HCT116 (cell line): Measurements from ENCODE around the gene RANBP17. TPM values are rescaled to one million over a fixed set of nuclear protein-coding genes. Genes with fewer than 3 reads are reported as not detected.

Experiments used
- ATAC-seq: fragments of 200-7000 bp; cut with Tn5 transposase; 2 replicates; pipeline ENCODE4 v1.9.1; 2020; ENCODE audit warnings: mild to moderate bottlenecking, moderate library complexity
- BruUV-seq: library from RNA; stranded (reverse); fragments of 400-500 nt; replicated peaks from 2 replicates; lab custom pipeline; 2021; lab: Mats Ljungman, UMichigan
- CTCF ChIA-PET: fragments of 300-600 bp; sonication (Branson Sonifier 250); formaldehyde crosslinking; loops from one replicate; lab custom pipeline; 2021; ENCODE audit warnings: antibody characterized with exemption; lab: Charles Lee
- POLR2A ChIA-PET: fragments of 300-600, 350-600 bp; sonication (Branson Sonifier 250); formaldehyde crosslinking; loops from one replicate; lab custom pipeline; 2021; ENCODE audit warnings: antibody characterized with exemption; lab: Charles Lee
- RAD21 ChIA-PET, 2 experiments: fragments of 300-600 bp; sonication (Branson Sonifier 250); formaldehyde crosslinking; loops; one replicate each; lab custom pipeline; 2023; ENCODE audit warnings: low total read pairs in 2 of 2; ENCODE audit not compliant: uncharacterized antibody in 2 of 2, unreplicated experiment in 2 of 2, low non-redundant PET in 1 of 2; lab: Charles Lee
- DNase-seq: peaks from one replicate; pipeline ENCODE4 v3.0.0-alpha.2; 2010; ENCODE audit warnings: low read depth, low spot score
- H2AFZ ChIP-seq: fragments of 200-600 bp; shearing (Covaris generic), sonication (generic); 2 replicates; pipeline ENCODE4 v1.6.1; 2017; ENCODE audit warnings: low read depth, mixed run types, mixed read lengths, antibody characterized with exemption, low read length; ENCODE audit not compliant: poor library complexity, severe bottlenecking
- H3K27ac ChIP-seq: 2 replicates; pipeline ENCODE4 v1.5.1; 2012; ENCODE audit warnings: low read depth, low read length
- H3K27me3 ChIP-seq: fragments of 200-600 bp; sonication (generic); 2 replicates; pipeline ENCODE4 v1.6.1; 2016; ENCODE audit warnings: mixed run types, low read length, mixed read lengths; ENCODE audit not compliant: insufficient read depth
- H3K36me3 ChIP-seq, 2 experiments: fragments of 200-500 bp in 1 of 2; fragments of 200-600 bp in 1 of 2; sonication (Bioruptor generic) in 1 of 2; sonication (generic) in 1 of 2; 2 replicates each; pipeline versions ENCODE4 v1.5.1 to v1.6.1; 2014 to 2016; ENCODE audit warnings: low read length in 2 of 2, inconsistent platforms in 1 of 2, mixed read lengths in 1 of 2, mixed run types in 1 of 2; ENCODE audit not compliant: insufficient read depth in 2 of 2, control insufficient read depth in 1 of 2
- H3K4me1 ChIP-seq, 2 experiments: fragments of 200-600 bp in 1 of 2; sonication (generic) in 1 of 2; 2 replicates each; pipeline versions ENCODE4 v1.5.1 to v1.6.1; 2012 to 2017; ENCODE audit warnings: low read length in 2 of 2, inconsistent platforms in 1 of 2, mild to moderate bottlenecking in 1 of 2, mixed read lengths in 1 of 2, mixed run types in 1 of 2, moderate library complexity in 1 of 2; ENCODE audit not compliant: insufficient read depth in 2 of 2, control insufficient read depth in 1 of 2
- H3K4me2 ChIP-seq: fragments of 200-600 bp; sonication (generic); 2 replicates; pipeline ENCODE4 v1.6.1; 2017; ENCODE audit warnings: mixed run types, low read length, mixed read lengths
- H3K4me3 ChIP-seq, 2 experiments: fragments of 200-600 bp in 1 of 2; sonication (generic) in 1 of 2; replicated peaks in 1 of 2; 2 replicates each; pipeline ENCODE4 v1.5.1; 2011 to 2016; ENCODE audit warnings: low read length in 2 of 2, control low read depth in 1 of 2, low read depth in 1 of 2, mild to moderate bottlenecking in 1 of 2, mixed read lengths in 1 of 2, mixed run types in 1 of 2
- H3K79me2 ChIP-seq: fragments of 200-600 bp; sonication (generic); 2 replicates; pipeline ENCODE4 v1.6.1; 2017; ENCODE audit warnings: mild to moderate bottlenecking, mixed run types, low read length, moderate library complexity, mixed read lengths; ENCODE audit not compliant: insufficient read depth
- H3K9ac ChIP-seq: fragments of 200-600 bp; sonication (generic); 2 replicates; pipeline ENCODE4 v1.6.1; 2016; ENCODE audit warnings: low read length, mixed read lengths
- H3K9me2 ChIP-seq: fragments of 200-600 bp; sonication (generic), shearing (Covaris generic); 2 replicates; pipeline ENCODE4 v1.6.1; 2017; ENCODE audit warnings: mixed run types, mild to moderate bottlenecking, moderate library complexity; ENCODE audit not compliant: insufficient read depth
- H3K9me3 ChIP-seq, 2 experiments: fragments of 200-500 bp in 1 of 2; fragments of 200-600 bp in 1 of 2; sonication (Bioruptor generic) in 1 of 2; sonication (generic) in 1 of 2; 2 replicates each; pipeline ENCODE4 v1.6.1; 2014 to 2017; ENCODE audit warnings: low read length in 2 of 2, mixed read lengths in 2 of 2, inconsistent platforms in 1 of 2, low read depth in 1 of 2, mild to moderate bottlenecking in 1 of 2, mixed run types in 1 of 2, moderate library complexity in 1 of 2; ENCODE audit not compliant: control insufficient read depth in 1 of 2, insufficient read depth in 1 of 2
- H4K20me1 ChIP-seq: fragments of 200-600 bp; sonication (generic), shearing (Covaris generic); 2 replicates; pipeline ENCODE4 v1.6.1; 2017; ENCODE audit warnings: mixed run types, mild to moderate bottlenecking, moderate library complexity; ENCODE audit not compliant: insufficient read depth
- CBX3 ChIP-seq: IDR thresholded peaks from 2 replicates; pipeline ENCODE4 v1.6.1; 2012; ENCODE audit warnings: low read depth
- EGR1 ChIP-seq: IDR thresholded peaks from 2 replicates; pipeline ENCODE4 v1.6.1; 2012; ENCODE audit warnings: low read depth
- FOSL1 ChIP-seq: IDR thresholded peaks from 2 replicates; pipeline ENCODE4 v1.6.1; 2012; ENCODE audit warnings: low read depth
- JUND ChIP-seq: IDR thresholded peaks from 2 replicates; pipeline ENCODE4 v1.6.1; 2012
- POLR2A ChIP-seq: IDR thresholded peaks from 2 replicates; pipeline ENCODE4 v1.7.0; 2011; ENCODE audit warnings: borderline replicate concordance; ENCODE audit not compliant: insufficient read depth, insufficient read length; ENCODE audit errors: extremely low read depth
- POLR2AphosphoS5 ChIP-seq: IDR thresholded peaks from 2 replicates; pipeline ENCODE4 v1.6.1; 2011; ENCODE audit warnings: mild to moderate bottlenecking, low read depth, low read length, moderate library complexity
- SP1 ChIP-seq: IDR thresholded peaks from 2 replicates; pipeline ENCODE4 v1.6.1; 2012; ENCODE audit warnings: low read depth
- TCF7L2 ChIP-seq: IDR thresholded peaks from 2 replicates; pipeline ENCODE4 v1.7.0; 2011; ENCODE audit warnings: borderline replicate concordance, inconsistent platforms; ENCODE audit not compliant: insufficient read depth, insufficient read length; ENCODE audit errors: extremely low read depth
- ZFX ChIP-seq: fragments of 450-650 bp; IDR thresholded peaks from 2 replicates; pipeline ENCODE4 v1.6.1; 2017
- intact Hi-C: fragments of 100-400 bp; cut with micrococcal nuclease; formaldehyde crosslinking; loops from 2 replicates; pipeline ENCODE4 v1.10.0; 2022
- total RNA-seq: library from RNA; stranded (reverse); gene quantifications from one replicate; pipeline ENCODE4 v1.2.1, GENCODE V29; 2021; ENCODE audit not compliant: unreplicated experiment
- TF ChIP-seq, protein P1 (sequence below), 3 experiments: fragments of 200-600 bp in 1 of 3; sonication (generic) in 1 of 3; IDR thresholded peaks in 2 of 3; conservative IDR thresholded peaks in 1 of 3; 2 replicates each; pipeline ENCODE4 v1.5.1; 2012 to 2017; ENCODE audit warnings: low read depth in 2 of 3, low read length in 2 of 3, antibody characterized with exemption in 1 of 3, borderline replicate concordance in 1 of 3, control low read depth in 1 of 3, mild to moderate bottlenecking in 1 of 3, mixed read lengths in 1 of 3, mixed run types in 1 of 3, moderate library complexity in 1 of 3; ENCODE audit not compliant: insufficient read depth in 1 of 3
- TF ChIP-seq, protein P2 (sequence below): IDR thresholded peaks from 2 replicates; pipeline ENCODE4 v1.6.1; 2012; ENCODE audit warnings: low read depth
- TF ChIP-seq, protein P3 (sequence below): IDR thresholded peaks from 2 replicates; pipeline ENCODE4 v1.6.1; 2011; ENCODE audit warnings: mild to moderate bottlenecking, low read length, moderate library complexity; ENCODE audit not compliant: insufficient replicate concordance; ENCODE audit errors: extremely low read depth
- TF ChIP-seq, protein P4 (sequence below): IDR thresholded peaks from 2 replicates; pipeline ENCODE4 v1.6.1; 2012

RANBP17 gene
- total RNA-seq, 1 experiment from 2014 or later = 18.2 TPM

DNA sequence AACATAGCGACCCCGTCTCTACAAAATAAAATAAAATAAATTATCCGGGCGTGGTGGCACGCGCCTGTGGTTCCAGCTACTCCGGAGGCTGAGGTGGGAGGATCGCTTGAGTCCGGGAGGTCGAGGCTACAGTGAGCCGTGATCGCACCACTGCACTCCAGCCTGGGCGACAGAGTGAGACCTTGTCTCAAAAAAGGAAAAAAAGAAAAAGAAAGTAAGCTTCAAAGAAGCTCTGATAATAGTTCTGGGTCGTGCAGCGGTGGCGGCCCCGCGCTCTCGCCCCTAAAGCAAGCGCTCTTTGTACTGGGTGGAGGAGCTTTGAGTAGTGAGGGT lies 454.1 kb downstream of the RANBP17 start (continued):
- TF ChIP-seq, protein P1, sequence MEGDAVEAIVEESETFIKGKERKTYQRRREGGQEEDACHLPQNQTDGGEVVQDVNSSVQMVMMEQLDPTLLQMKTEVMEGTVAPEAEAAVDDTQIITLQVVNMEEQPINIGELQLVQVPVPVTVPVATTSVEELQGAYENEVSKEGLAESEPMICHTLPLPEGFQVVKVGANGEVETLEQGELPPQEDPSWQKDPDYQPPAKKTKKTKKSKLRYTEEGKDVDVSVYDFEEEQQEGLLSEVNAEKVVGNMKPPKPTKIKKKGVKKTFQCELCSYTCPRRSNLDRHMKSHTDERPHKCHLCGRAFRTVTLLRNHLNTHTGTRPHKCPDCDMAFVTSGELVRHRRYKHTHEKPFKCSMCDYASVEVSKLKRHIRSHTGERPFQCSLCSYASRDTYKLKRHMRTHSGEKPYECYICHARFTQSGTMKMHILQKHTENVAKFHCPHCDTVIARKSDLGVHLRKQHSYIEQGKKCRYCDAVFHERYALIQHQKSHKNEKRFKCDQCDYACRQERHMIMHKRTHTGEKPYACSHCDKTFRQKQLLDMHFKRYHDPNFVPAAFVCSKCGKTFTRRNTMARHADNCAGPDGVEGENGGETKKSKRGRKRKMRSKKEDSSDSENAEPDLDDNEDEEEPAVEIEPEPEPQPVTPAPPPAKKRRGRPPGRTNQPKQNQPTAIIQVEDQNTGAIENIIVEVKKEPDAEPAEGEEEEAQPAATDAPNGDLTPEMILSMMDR (IDR thresholded peaks at IDR 0.05 in 2 of 3, conservative IDR thresholded peaks at IDR 0.05 in 1 of 3; ENCODE audit: borderline replicate concordance in 1 of 3, insufficient read depth in 1 of 3, low read depth in 2 of 3, low read length in 2 of 3) = no peak

DNA sequence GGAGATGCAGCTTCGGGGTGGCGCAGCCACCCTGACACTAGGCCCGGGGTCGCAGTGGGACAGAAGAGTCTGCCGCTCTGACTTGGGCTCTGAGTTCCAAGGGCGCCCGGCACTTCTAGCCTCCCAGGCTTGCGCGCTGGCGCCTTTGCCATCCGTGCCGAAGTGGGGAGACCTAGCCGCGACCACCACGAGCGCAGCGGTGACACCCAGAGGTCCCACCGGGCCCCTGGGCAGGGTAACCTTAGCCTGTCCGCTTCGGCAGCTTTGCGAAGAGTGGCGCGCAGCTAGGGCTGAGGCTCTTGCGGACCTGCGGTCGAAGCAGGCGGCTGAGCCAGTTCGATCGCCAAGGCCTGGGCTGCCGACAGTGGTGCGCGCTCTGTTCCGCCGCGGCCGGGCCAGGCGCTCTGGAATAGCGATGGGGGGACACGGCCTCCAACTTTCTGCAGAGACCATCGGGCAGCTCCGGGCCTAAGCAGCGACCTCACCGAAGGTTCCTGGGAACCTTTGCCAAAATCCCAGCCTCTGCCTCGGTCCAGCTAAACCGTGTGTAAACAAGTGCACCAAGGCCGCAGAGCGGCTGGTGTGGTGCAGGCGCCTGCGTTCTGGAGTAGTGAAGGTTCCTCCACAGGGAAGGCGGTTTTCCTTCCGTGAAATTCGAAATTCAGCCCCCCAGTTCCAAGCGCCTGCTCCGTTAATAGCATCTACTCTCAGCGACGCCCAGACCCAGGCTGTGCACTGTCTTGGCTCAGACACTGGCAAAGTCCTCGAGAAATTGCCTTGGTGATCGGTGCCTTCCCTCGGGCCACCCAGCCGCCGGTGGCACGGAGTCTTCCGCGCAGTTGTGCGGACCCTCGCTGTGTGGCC lies 454.7 kb downstream of the RANBP17 start:
- no peak overlapping the region for H3K4me2 ChIP-seq
- H3K27ac ChIP-seq = no peak overlapping the region
- no peaks in the 10 kb centered on the region for H3K27me3 ChIP-seq
- no peaks in the 10 kb centered on the region for H3K36me3 ChIP-seq
- no peak overlapping the region for H3K9ac ChIP-seq
- H3K4me1 ChIP-seq = no peaks in the 10 kb centered on the region
- CTCF ChIA-PET = no interaction called here
- POLR2A ChIA-PET = no interaction called here
- no peaks in the 10 kb centered on the region for H4K20me1 ChIP-seq
- H3K79me2 ChIP-seq = no peaks in the 10 kb centered on the region
- H3K4me3 ChIP-seq = no peak overlapping the region
- RAD21 ChIA-PET = no interaction called here
- intact Hi-C loops = no loop called here
- BruUV-seq = no TSS peak
- DNase-seq (no peak), ATAC-seq (no peak)
- no peaks in the 10 kb centered on the region for H3K9me2 ChIP-seq
- H2AFZ ChIP-seq = no peak overlapping the region
- H3K9me3 ChIP-seq = no peaks in the 10 kb centered on the region
- no peak for TF ChIP-seq FOSL1
- TF ChIP-seq, protein P2, sequence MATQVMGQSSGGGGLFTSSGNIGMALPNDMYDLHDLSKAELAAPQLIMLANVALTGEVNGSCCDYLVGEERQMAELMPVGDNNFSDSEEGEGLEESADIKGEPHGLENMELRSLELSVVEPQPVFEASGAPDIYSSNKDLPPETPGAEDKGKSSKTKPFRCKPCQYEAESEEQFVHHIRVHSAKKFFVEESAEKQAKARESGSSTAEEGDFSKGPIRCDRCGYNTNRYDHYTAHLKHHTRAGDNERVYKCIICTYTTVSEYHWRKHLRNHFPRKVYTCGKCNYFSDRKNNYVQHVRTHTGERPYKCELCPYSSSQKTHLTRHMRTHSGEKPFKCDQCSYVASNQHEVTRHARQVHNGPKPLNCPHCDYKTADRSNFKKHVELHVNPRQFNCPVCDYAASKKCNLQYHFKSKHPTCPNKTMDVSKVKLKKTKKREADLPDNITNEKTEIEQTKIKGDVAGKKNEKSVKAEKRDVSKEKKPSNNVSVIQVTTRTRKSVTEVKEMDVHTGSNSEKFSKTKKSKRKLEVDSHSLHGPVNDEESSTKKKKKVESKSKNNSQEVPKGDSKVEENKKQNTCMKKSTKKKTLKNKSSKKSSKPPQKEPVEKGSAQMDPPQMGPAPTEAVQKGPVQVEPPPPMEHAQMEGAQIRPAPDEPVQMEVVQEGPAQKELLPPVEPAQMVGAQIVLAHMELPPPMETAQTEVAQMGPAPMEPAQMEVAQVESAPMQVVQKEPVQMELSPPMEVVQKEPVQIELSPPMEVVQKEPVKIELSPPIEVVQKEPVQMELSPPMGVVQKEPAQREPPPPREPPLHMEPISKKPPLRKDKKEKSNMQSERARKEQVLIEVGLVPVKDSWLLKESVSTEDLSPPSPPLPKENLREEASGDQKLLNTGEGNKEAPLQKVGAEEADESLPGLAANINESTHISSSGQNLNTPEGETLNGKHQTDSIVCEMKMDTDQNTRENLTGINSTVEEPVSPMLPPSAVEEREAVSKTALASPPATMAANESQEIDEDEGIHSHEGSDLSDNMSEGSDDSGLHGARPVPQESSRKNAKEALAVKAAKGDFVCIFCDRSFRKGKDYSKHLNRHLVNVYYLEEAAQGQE = no peak
- TF ChIP-seq TCF7L2 = no peak
- no peak for TF ChIP-seq EGR1
- TF ChIP-seq ZFX = no peak
- TF ChIP-seq POLR2AphosphoS5 = no peak
- TF ChIP-seq, protein P3, sequence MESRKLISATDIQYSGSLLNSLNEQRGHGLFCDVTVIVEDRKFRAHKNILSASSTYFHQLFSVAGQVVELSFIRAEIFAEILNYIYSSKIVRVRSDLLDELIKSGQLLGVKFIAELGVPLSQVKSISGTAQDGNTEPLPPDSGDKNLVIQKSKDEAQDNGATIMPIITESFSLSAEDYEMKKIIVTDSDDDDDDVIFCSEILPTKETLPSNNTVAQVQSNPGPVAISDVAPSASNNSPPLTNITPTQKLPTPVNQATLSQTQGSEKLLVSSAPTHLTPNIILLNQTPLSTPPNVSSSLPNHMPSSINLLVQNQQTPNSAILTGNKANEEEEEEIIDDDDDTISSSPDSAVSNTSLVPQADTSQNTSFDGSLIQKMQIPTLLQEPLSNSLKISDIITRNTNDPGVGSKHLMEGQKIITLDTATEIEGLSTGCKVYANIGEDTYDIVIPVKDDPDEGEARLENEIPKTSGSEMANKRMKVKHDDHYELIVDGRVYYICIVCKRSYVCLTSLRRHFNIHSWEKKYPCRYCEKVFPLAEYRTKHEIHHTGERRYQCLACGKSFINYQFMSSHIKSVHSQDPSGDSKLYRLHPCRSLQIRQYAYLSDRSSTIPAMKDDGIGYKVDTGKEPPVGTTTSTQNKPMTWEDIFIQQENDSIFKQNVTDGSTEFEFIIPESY = no peak
- TF ChIP-seq POLR2A = no peak
- TF ChIP-seq, protein P1 (IDR thresholded peaks at IDR 0.05 in 2 of 3, conservative IDR thresholded peaks at IDR 0.05 in 1 of 3; ENCODE audit: borderline replicate concordance in 1 of 3, insufficient read depth in 1 of 3, low read depth in 2 of 3, low read length in 2 of 3) = no peak
- no peak for TF ChIP-seq CBX3
- no peak for TF ChIP-seq SP1
- TF ChIP-seq JUND = no peak
- TF ChIP-seq, protein P4, sequence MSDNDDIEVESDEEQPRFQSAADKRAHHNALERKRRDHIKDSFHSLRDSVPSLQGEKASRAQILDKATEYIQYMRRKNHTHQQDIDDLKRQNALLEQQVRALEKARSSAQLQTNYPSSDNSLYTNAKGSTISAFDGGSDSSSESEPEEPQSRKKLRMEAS = no peak
